ENCODE data around the gene TMEM178A. TPM values are rescaled to one million over a fixed set of nuclear protein-coding genes. Genes with fewer than 3 reads are reported as not detected.

TMEM178A gene
- 0.71 and 1.6 TPM in 2 replicates for total RNA-seq
- long read RNA-seq, result 0 reads

DNA sequence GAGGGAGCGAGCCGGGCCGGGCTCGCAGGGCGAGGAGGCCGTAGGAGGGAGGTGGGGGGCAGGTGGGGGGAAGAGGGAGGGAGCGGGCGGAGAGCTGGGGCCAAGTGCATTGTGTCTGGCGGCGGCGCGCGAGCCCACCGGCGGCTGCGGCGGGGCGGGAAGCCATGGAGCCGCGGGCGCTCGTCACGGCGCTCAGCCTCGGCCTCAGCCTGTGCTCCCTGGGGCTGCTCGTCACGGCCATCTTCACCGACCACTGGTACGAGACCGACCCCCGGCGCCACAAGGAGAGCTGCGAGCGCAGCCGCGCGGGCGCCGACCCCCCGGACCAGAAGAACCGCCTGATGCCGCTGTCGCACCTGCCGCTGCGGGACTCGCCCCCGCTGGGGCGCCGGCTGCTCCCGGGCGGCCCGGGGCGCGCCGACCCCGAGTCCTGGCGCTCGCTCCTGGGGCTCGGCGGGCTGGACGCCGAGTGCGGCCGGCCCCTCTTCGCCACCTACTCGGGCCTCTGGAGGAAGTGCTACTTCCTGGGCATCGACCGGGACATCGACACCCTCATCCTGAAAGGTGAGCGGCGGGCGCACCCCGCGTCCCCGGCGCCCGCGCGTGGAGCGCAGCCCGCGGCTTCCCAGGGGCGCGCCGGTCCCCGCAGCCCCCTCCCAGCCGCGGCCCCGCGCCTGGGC is at the start of gene TMEM178A:
TSS of gene TMEM178A (plus strand) at position 107 of the 680 bp plus-strand sequence. CDS start at position 165, 58 bp downstream.
- H3K4me1 Mint-ChIP-seq (ENCODE audit: unreplicated experiment), result peaks cover 24% of the 10 kb centered on the region
- peak within 1 kb of the TSS; percentile 86 for H3K4me3 Mint-ChIP-seq (ENCODE audit: unreplicated experiment)
- TF ChIP-seq, protein P1, sequence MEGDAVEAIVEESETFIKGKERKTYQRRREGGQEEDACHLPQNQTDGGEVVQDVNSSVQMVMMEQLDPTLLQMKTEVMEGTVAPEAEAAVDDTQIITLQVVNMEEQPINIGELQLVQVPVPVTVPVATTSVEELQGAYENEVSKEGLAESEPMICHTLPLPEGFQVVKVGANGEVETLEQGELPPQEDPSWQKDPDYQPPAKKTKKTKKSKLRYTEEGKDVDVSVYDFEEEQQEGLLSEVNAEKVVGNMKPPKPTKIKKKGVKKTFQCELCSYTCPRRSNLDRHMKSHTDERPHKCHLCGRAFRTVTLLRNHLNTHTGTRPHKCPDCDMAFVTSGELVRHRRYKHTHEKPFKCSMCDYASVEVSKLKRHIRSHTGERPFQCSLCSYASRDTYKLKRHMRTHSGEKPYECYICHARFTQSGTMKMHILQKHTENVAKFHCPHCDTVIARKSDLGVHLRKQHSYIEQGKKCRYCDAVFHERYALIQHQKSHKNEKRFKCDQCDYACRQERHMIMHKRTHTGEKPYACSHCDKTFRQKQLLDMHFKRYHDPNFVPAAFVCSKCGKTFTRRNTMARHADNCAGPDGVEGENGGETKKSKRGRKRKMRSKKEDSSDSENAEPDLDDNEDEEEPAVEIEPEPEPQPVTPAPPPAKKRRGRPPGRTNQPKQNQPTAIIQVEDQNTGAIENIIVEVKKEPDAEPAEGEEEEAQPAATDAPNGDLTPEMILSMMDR (IDR thresholded peaks at IDR 0.05), result no peak
- H3K27me3 Mint-ChIP-seq (ENCODE audit: unreplicated experiment), result peaks cover 62% of the 10 kb centered on the region
- no peak within 1 kb of the TSS for H3K27ac Mint-ChIP-seq (ENCODE audit: unreplicated experiment)
- DNase-seq (ENCODE audit: extremely low spot score, unreplicated experiment), result no peak
- H3K36me3 Mint-ChIP-seq (ENCODE audit: unreplicated experiment), result no peaks in the 10 kb centered on the region
- no peaks in the 10 kb centered on the region for H3K9me3 Mint-ChIP-seq (ENCODE audit: unreplicated experiment)

DNA sequence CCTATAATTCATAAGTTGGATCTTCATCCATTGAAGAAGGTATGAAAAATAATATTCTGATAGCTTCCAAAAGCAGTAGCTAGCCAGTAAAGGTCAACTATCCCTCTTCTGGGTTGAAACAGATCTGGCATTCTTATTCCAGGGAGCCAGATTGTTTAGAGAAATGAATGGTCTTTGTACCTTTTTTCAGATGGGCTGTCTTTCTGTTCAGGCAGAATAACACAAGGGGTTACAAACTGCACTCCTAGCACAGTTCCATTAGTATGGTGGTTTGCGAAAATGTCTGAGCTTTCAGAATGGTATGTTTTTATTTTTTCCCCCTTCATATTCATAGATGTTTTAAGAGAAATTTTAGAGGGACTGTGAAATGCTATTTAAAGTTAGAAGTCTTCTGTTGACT is 47.5 kb upstream of the TMEM178A start:
- H3K27ac Mint-ChIP-seq (ENCODE audit: unreplicated experiment), result no peak overlapping the region
- no peaks in the 10 kb centered on the region for H3K9me3 Mint-ChIP-seq (ENCODE audit: unreplicated experiment)
- TF ChIP-seq, protein P1 (IDR thresholded peaks at IDR 0.05), result no peak
- no peaks in the 10 kb centered on the region for H3K36me3 Mint-ChIP-seq (ENCODE audit: unreplicated experiment)
- peaks cover 12% of the 10 kb centered on the region for H3K27me3 Mint-ChIP-seq (ENCODE audit: unreplicated experiment)
- DNase-seq (ENCODE audit: extremely low spot score, unreplicated experiment), result no peak
- H3K4me3 Mint-ChIP-seq (ENCODE audit: unreplicated experiment), result no peak overlapping the region
- H3K4me1 Mint-ChIP-seq (ENCODE audit: unreplicated experiment), result peaks cover 11% of the 10 kb centered on the region

DNA sequence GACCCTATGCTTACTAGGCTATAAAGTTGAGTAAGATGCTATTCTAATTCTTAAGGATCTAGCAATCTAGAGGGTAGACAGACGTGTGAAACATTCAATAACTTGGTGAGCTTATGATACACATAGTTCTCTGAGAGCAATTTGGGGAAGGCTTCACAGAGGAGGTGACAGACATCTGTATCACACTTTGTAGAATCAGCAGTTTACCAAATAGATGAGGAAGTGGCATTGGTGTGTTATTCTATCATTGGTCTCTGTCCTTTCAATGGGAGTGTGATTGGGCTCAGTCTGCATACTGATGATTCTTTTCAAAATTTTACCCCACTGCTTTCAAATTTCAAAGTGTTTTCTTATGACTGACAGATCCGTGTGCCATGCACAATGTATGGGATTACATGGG is 47.0 kb upstream of the TMEM178A start:
- TF ChIP-seq, protein P1 (IDR thresholded peaks at IDR 0.05), result no peak
- H3K9me3 Mint-ChIP-seq (ENCODE audit: unreplicated experiment), result no peaks in the 10 kb centered on the region
- DNase-seq (ENCODE audit: extremely low spot score, unreplicated experiment), result no peak
- H3K27me3 Mint-ChIP-seq (ENCODE audit: unreplicated experiment), result peaks cover 12% of the 10 kb centered on the region
- H3K4me3 Mint-ChIP-seq (ENCODE audit: unreplicated experiment), result no peak overlapping the region
- no peak overlapping the region for H3K27ac Mint-ChIP-seq (ENCODE audit: unreplicated experiment)
- peaks cover 11% of the 10 kb centered on the region for H3K4me1 Mint-ChIP-seq (ENCODE audit: unreplicated experiment)
- no peaks in the 10 kb centered on the region for H3K36me3 Mint-ChIP-seq (ENCODE audit: unreplicated experiment)

DNA sequence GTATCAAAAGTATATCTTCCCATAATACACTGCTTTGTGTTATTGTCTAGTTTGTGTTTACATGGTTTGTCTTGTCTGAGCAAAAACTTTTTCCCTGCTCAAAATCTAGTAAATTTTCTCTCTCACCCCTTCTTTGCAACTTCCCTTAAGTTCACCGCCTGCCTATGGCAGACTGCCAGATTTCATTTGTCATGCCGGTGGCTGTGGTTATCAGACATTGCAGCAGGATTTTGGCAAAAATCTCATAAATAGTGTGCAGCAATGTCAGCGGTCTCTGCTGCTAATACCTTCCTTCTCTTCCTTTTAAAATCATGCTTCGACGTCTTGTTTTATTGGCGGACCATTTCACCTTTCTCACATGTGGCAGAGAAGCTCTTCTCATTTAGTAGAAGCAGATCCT is 45.6 kb upstream of the TMEM178A start:
- DNase-seq (ENCODE audit: extremely low spot score, unreplicated experiment), result no peak
- Mint-ChIP-seq H3K4me1 (ENCODE audit: unreplicated experiment) (peaks cover 11% of the 10 kb centered on the region), H3K4me3 (ENCODE audit: unreplicated experiment) (no peak overlapping the region), H3K9me3 (ENCODE audit: unreplicated experiment) (no peaks in the 10 kb centered on the region), H3K27me3 (ENCODE audit: unreplicated experiment) (peaks cover 12% of the 10 kb centered on the region), H3K27ac (ENCODE audit: unreplicated experiment) (no peak overlapping the region), H3K36me3 (ENCODE audit: unreplicated experiment) (no peaks in the 10 kb centered on the region)
- TF ChIP-seq, protein P1 (IDR thresholded peaks at IDR 0.05), result no peak

DNA sequence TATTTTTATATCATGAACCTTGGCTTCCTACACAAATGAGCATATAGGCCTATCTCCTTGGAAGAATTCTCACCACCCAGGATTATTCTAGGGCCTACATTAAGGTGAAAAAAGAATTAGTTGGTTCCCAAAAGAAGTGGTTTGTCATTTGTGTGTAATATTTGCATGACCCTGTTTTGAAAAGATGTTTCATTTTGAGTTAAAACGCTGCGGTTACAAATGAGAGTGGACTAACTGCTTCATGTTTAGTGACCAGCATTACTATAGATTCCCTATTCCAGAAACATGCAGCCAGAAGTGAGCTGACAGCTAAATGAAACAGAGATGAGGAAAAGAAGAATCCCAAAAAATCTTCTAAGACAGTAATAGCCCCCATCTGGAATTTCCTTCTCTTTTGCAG is 44.1 kb upstream of the TMEM178A start:
- Mint-ChIP-seq H3K4me1 (ENCODE audit: unreplicated experiment) (peaks cover 11% of the 10 kb centered on the region), H3K9me3 (ENCODE audit: unreplicated experiment) (no peaks in the 10 kb centered on the region)
- TF ChIP-seq, protein P1 (IDR thresholded peaks at IDR 0.05), result no peak

More for the DNA sequence above, 44.1 kb upstream of the TMEM178A start:
- Mint-ChIP-seq H3K27ac (ENCODE audit: unreplicated experiment) (no peak overlapping the region), H3K27me3 (ENCODE audit: unreplicated experiment) (peaks cover 12% of the 10 kb centered on the region), H3K4me3 (ENCODE audit: unreplicated experiment) (no peak overlapping the region), H3K36me3 (ENCODE audit: unreplicated experiment) (no peaks in the 10 kb centered on the region)
- no peak for DNase-seq (ENCODE audit: extremely low spot score, unreplicated experiment)
